Omental fat pad (tissue), 4 donors: ENCODE measurements around the gene KRTAP5-7. TPM values are rescaled to one million over a fixed set of nuclear protein-coding genes. Genes with fewer than 3 reads are reported as not detected.
"Not testable (repeated sequence)": the region's sequence is repeated elsewhere in the genome, so short reads cannot be mapped to it uniquely, and the experiment has no call there.

Experiments
- ATAC-seq: fragments of 150-250 bp; one replicate; pipeline ENCODE4 v1.9.1; 2016; ENCODE audit warnings: mild to moderate bottlenecking, moderate library complexity; ENCODE audit not compliant: low FRiP score
- DNase-seq: peaks from one replicate; pipeline ENCODE4 v3.0.0-alpha.2; 2019; ENCODE audit warnings: low spot score
- total RNA-seq, 4 donors: library from RNA; depleted of rRNA; stranded (reverse); fragments of >200 nt; gene quantifications; one replicate each; pipeline ENCODE4 v1.1.0, GENCODE V29; 2016
- TF ChIP-seq, protein P1 (sequence below), 3 donors: fragments of 450-650 bp; IDR thresholded peaks; one replicate each; pipeline ENCODE4 v1.5.1; 2016 to 2017; ENCODE audit warnings: antibody characterized with exemption in 3 of 3, mild to moderate bottlenecking in 3 of 3, moderate library complexity in 2 of 3

KRTAP5-7 gene
- total RNA-seq, 4 donors from 2014 or later: 0.28 TPM; not detected in 3

DNA sequence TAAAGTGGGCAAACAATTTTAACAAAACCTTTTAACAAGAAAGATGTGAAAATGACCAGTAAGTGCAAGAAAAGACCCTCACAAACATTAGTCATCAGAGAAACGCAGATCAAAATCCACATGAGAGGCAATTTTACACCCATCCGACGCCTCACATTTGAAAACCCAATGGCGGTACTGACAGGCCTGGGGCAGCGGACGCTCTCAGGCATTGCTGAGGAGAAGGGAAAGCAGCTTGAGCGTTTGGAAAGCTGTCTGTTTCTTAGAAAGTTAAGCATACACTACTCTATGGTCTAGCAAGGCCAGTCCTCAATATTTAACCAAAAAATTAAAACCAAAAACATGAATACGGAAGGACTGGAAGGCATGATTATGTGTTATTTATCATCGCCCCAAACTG is 8.8 kb downstream of the KRTAP5-7 start:
- TF ChIP-seq, protein P1, sequence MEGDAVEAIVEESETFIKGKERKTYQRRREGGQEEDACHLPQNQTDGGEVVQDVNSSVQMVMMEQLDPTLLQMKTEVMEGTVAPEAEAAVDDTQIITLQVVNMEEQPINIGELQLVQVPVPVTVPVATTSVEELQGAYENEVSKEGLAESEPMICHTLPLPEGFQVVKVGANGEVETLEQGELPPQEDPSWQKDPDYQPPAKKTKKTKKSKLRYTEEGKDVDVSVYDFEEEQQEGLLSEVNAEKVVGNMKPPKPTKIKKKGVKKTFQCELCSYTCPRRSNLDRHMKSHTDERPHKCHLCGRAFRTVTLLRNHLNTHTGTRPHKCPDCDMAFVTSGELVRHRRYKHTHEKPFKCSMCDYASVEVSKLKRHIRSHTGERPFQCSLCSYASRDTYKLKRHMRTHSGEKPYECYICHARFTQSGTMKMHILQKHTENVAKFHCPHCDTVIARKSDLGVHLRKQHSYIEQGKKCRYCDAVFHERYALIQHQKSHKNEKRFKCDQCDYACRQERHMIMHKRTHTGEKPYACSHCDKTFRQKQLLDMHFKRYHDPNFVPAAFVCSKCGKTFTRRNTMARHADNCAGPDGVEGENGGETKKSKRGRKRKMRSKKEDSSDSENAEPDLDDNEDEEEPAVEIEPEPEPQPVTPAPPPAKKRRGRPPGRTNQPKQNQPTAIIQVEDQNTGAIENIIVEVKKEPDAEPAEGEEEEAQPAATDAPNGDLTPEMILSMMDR (IDR thresholded peaks at IDR 0.05): no peak
- ATAC-seq (no peak), DNase-seq (no peak)

DNA sequence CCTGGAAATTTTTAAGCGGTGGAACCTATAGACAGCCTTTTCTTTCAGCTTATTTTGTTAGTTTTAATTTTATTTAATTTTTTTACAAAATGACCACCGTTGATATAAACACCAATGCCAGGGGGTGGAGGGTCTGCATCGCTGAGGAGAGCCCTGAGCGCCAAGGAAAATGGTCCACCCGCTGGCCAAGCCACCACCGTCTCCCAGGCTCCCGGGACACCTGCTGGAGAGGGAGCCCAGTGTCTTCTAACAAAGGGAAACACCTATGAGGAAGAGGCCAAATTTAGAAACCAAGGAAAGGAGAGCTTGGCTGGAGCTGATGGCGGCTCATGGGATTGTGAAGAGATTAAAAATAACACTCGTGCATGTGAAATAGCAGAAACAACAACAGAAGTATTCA is 10.5 kb downstream of the KRTAP5-7 start:
- ATAC-seq (no peak), DNase-seq (no peak)
- TF ChIP-seq, protein P1 (IDR thresholded peaks at IDR 0.05): no peak

DNA sequence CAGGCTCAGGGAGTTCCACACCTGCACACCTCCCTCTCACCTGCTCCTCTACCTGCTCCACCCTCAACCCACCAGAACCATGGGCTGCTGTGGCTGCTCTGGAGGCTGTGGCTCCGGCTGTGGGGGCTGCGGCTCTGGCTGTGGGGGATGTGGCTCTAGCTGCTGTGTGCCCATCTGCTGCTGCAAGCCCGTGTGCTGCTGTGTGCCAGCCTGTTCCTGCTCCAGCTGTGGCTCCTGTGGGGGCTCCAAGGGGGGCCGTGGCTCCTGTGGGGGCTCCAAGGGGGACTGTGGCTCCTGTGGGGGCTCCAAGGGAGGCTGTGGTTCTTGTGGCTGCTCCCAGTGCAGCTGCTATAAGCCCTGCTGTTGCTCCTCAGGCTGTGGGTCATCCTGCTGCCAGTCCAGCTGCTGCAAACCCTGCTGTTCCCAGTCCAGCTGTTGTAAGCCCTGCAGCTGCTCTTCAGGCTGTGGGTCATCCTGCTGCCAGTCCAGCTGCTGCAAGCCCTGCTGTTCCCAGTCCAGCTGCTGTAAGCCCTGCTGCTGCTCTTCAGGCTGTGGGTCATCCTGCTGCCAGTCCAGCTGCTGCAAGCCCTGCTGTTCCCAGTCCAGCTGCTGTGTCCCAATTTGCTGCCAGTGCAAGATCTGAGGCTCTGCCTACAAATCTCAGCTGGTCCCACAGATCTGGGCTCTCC is 11.1 kb downstream of the KRTAP5-7 start, which contains the start of gene KRTAP5-8:
TSS of gene KRTAP5-8 (plus strand) at position 49 of the 689 bp plus-strand sequence. CDS start at position 80, 31 bp downstream.
- ATAC-seq: not testable (repeated sequence)

DNA sequence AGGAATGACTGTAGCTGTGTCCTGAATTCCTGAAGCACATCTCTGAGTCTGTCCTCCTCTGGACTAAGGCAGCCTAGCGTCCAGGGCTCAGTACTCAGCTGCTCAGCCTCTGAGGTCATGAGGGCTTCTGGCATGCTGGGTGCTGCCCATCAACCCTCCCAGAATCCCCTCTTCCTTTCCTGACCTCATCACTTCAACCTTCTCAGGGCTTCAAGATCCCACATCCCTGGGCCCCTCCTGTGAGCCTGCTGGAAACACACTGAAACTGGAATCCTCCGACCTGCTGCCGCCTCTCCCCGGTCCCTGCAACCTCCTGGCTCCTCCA is 11.6 kb downstream of the KRTAP5-7 start:
- TF ChIP-seq, protein P1 (IDR thresholded peaks at IDR 0.05): no peak
- ATAC-seq (no peak), DNase-seq (no peak)

More for the DNA sequence above, 11.1 kb downstream of the KRTAP5-7 start, which contains the start of gene KRTAP5-8:
- not testable (repeated sequence) for DNase-seq

DNA sequence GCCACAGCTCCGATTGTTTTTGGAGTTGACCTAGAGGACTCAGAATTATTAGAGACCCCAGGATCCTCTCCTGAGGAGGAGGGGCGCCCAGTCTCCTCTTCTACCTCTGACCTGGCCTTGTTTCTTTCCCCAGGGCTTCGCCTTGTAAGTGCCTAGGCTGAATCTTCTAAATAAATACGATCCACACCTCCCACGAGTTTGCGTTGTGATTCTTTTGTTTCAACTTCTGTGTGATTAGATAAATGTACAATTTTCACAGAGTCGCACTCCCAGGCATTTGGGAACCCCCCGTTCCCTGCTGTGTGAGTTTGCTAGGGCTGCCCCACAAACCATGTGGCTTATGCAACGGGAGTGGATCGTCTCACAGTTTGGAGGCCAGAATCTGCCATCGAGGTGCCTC is 11.9 kb downstream of the KRTAP5-7 start:
- TF ChIP-seq, protein P1 (IDR thresholded peaks at IDR 0.05): no peak
- no peak for DNase-seq
- ATAC-seq: no peak

GRCh38 chr11:71539971-71540370 is 12.9 kb downstream of the KRTAP5-7 start:
- not testable (repeated sequence) for ATAC-seq, DNase-seq

GRCh38 chr11:71540521-71541304 is 13.6 kb downstream of the KRTAP5-7 start:
- not testable (repeated sequence) for ATAC-seq, DNase-seq

DNA sequence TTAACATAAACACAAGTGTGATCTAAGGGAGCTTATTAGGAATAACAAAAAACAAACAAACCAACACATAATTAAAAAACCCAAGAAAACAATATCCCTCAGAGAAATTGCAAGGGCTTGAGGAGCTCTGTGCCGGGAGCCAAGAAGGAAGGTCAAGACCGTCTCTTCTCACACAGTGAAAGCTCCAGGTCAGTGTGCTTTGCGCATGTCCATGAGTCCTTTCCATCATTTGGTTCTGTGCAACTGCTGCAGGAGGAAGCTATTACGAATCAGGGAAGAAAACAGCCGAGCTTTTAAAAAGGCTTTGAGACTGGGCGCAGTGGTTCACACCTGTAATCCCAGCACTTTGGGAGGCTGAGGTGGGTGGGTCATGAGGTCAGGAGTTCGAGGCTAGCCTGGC is 15.3 kb downstream of the KRTAP5-7 start:
- TF ChIP-seq, protein P1 (IDR thresholded peaks at IDR 0.05): no peak
- ATAC-seq (no peak), DNase-seq (no peak)
